GM12878 (cell line): ENCODE results near the gene WFS1. TPM values are rescaled to one million over a fixed set of nuclear protein-coding genes. Genes with fewer than 3 reads are reported as not detected.

ENCODE experiments used
- ATAC-seq: fragments of 200-7000 bp; cut with Tn5 transposase; 3 replicates; pipeline ENCODE4 v1.9.1; 2020; ENCODE audit warnings: mild to moderate bottlenecking, moderate library complexity
- BruUV-seq: library from RNA; stranded (reverse); fragments of 400-500 nt; replicated peaks from 2 replicates; lab custom pipeline; 2021; lab: Mats Ljungman, UMichigan
- CTCF ChIA-PET: fragments of 300-600 bp; sonication (Branson Sonifier 250); formaldehyde crosslinking; extraction: SDS; loops from one replicate; lab custom pipeline; 2021; ENCODE audit warnings: inconsistent platforms; lab: Yijun Ruan, JAX
- POLR2A ChIA-PET: fragments of 350-600 bp; formaldehyde crosslinking; extraction: SDS; loops from one replicate; lab custom pipeline; 2021; ENCODE audit warnings: inconsistent platforms; lab: Charles Lee
- RAD21 ChIA-PET: fragments of 300-600 bp; sonication (Branson Sonifier 250); formaldehyde crosslinking; loops from one replicate; lab custom pipeline; 2023; ENCODE audit warnings: antibody characterized with exemption; ENCODE audit not compliant: unreplicated experiment; lab: Charles Lee
- SMC1A ChIA-PET: fragments of 300-600 bp; sonication (Branson Sonifier 250); formaldehyde crosslinking; loops from one replicate; lab custom pipeline; 2023; ENCODE audit not compliant: unreplicated experiment, uncharacterized antibody; lab: Charles Lee
- DNase-seq: peaks from one replicate; pipeline ENCODE4 v3.0.0-alpha.2; 2011; ENCODE audit warnings: low read depth, low spot score
- FAIRE-seq: peaks from 3 replicates; lab custom pipeline; 2011; peaks lifted over from hg19 to GRCh38; lab: Jason Lieb, UNC
- H2AFZ ChIP-seq: 2 replicates; pipeline ENCODE4 v1.6.0; 2011; ENCODE audit warnings: low read depth, low read length, control low read depth; ENCODE audit not compliant: control insufficient read depth
- H3K27ac ChIP-seq: 2 replicates; pipeline ENCODE4 v1.5.1; 2011; ENCODE audit warnings: control low read depth; ENCODE audit not compliant: control insufficient read depth, insufficient read depth
- H3K27me3 ChIP-seq, 2 experiments: replicated peaks in 1 of 2; 2 replicates each; pipeline versions ENCODE4 v1.6.0 to v1.6.1; 2011; ENCODE audit warnings: low read length in 1 of 2; ENCODE audit not compliant: control insufficient read depth in 2 of 2, insufficient read depth in 2 of 2
- H3K36me3 ChIP-seq, 2 experiments: 2 replicates each; pipeline ENCODE4 v1.5.1; 2011; ENCODE audit warnings: low read length in 1 of 2; ENCODE audit not compliant: control insufficient read depth in 2 of 2, insufficient read depth in 2 of 2
- H3K4me1 ChIP-seq: 2 replicates; pipeline ENCODE4 v1.6.1; 2011; ENCODE audit warnings: mild to moderate bottlenecking, low read length, moderate library complexity, mixed read lengths; ENCODE audit not compliant: control insufficient read depth, insufficient read depth
- H3K4me2 ChIP-seq: 2 replicates; pipeline ENCODE4 v1.6.0; 2011; ENCODE audit warnings: control low read depth; ENCODE audit not compliant: control insufficient read depth, insufficient read depth
- H3K4me3 ChIP-seq: fragments of 200-600 bp; sonication (generic); 2 replicates; pipeline ENCODE4 v1.5.1; 2016
- H3K79me2 ChIP-seq: 2 replicates; pipeline ENCODE4 v1.6.0; 2011; ENCODE audit warnings: low read length; ENCODE audit not compliant: control insufficient read depth, insufficient read depth
- H3K9ac ChIP-seq: 2 replicates; pipeline ENCODE4 v1.8.0; 2011; ENCODE audit warnings: low read length, control low read depth, mixed read lengths; ENCODE audit not compliant: control insufficient read depth, insufficient read depth
- H3K9me3 ChIP-seq: replicated peaks from 3 replicates; pipeline ENCODE4 v1.5.1; 2011; ENCODE audit warnings: mild to moderate bottlenecking, low read length; ENCODE audit not compliant: control insufficient read depth, insufficient read depth
- H4K20me1 ChIP-seq: 2 replicates; pipeline ENCODE4 v1.6.0; 2011; ENCODE audit not compliant: control insufficient read depth, insufficient read depth
- BCL11A ChIP-seq: IDR thresholded peaks from 2 replicates; pipeline ENCODE4 v1.6.1; 2011; ENCODE audit warnings: low read depth, low read length
- WGBS: methylation state at CpG from one replicate; pipeline ENCODE4 v1.1.6; 2016; ENCODE audit warnings: low lambda C conversion rate; ENCODE audit not compliant: insufficient replicate concordance, insufficient coverage; ENCODE audit errors: missing lambda C conversion rate; 5-methylcytosine and 5-hydroxymethylcytosine counted together
- in situ Hi-C: fragments of 300-500 bp; cut with MboI; formaldehyde crosslinking; loops from 9 replicates; pipeline ENCODE4 v1.14.3; 2018; ENCODE audit warnings: mixed read lengths
- intact Hi-C: fragments of 100-400 bp; cut with micrococcal nuclease; formaldehyde crosslinking; loops from one replicate; pipeline ENCODE4 v1.14.2; 2022; ENCODE audit not compliant: unreplicated experiment
- polyA plus RNA-seq, 11 experiments: library from polyadenylated mRNA; depleted of rRNA in 4 of 11; unstranded in 6 of 11; stranded (reverse) in 5 of 11; fragments of >200 nt; fragmentation: Nextera tagmentation in 4 of 11; fragmentation: Illumina TruSeq in 1 of 11; extraction: Ambion mirVana in 4 of 11; extraction: Trizol in 1 of 11; gene quantifications; 1 replicate in 1 of 11; 2 replicates in 10 of 11; pipeline versions ENCODE4 v1.2.1 to v1.2.3, GENCODE V29; 2011 to 2016; ENCODE audit warnings: inconsistent platforms in 2 of 11, missing spikeins in 2 of 11, low read depth in 1 of 11
- total RNA-seq, 4 experiments: library from RNA; depleted of rRNA in 3 of 4; stranded (reverse); fragments of >200 nt in 3 of 4; fragmentation: Illumina TruSeq in 1 of 4; extraction: Trizol in 1 of 4; gene quantifications; 2 replicates each; pipeline versions ENCODE4 v1.2.1 to v1.2.3, GENCODE V29; 2013 to 2021
- TF ChIP-seq, protein P1 (sequence below): IDR thresholded peaks from 2 replicates; pipeline ENCODE4 v1.6.1; 2012; ENCODE audit warnings: mild to moderate bottlenecking, low read depth, low read length
- TF ChIP-seq, protein P2 (sequence below): IDR thresholded peaks from 2 replicates; pipeline ENCODE4 v1.6.1; 2011; ENCODE audit warnings: borderline replicate concordance, low read depth, mild to moderate bottlenecking, moderate library complexity, low read length; ENCODE audit not compliant: insufficient read depth, poor library complexity, severe bottlenecking

Gene WFS1
- total and polyA plus RNA-seq, 10 of the 15 experiments (the other 5 are each of a cell fraction or from before 2014, with no cell fraction given) = 0.31 to 4.7 (median 2.0) TPM

DNA sequence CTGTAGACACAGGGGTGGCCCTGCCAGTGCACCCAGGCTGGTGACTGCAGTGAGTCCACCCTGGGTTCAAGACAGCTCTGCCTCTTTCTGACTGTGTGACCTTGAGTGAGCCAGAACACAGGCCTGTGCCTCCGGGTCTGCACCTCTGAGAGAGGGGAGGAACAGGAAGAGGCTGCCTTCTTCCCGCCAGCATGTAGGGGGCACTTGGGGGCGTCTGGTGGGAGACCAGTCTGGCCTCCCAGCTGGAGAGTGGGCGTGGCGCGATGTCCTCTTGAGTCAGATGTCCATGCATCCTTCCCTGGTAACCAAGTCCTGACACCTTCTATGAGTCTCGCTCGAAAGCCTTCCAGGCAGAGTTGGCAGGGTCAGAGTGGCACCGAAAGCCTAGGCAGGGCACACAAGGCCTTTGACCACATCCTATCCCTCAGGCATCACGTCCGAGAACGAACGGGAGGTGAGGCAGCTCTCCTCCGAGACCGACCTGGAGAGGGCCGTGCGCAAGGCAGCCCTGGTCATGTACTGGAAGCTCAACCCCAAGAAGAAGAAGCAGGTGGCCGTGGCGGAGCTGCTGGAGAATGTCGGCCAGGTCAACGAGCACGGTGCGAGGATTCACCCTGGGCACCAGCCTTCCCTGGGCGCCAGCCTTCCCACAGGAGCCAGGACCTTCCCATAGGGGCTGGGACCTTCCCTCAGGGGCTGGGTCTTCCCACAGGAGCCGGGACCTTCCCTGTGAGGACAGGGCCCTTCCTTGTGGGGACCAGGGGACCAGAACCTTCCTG lies 21.3 kb downstream of the WFS1 start (continued):
- TF ChIP-seq, protein P1, sequence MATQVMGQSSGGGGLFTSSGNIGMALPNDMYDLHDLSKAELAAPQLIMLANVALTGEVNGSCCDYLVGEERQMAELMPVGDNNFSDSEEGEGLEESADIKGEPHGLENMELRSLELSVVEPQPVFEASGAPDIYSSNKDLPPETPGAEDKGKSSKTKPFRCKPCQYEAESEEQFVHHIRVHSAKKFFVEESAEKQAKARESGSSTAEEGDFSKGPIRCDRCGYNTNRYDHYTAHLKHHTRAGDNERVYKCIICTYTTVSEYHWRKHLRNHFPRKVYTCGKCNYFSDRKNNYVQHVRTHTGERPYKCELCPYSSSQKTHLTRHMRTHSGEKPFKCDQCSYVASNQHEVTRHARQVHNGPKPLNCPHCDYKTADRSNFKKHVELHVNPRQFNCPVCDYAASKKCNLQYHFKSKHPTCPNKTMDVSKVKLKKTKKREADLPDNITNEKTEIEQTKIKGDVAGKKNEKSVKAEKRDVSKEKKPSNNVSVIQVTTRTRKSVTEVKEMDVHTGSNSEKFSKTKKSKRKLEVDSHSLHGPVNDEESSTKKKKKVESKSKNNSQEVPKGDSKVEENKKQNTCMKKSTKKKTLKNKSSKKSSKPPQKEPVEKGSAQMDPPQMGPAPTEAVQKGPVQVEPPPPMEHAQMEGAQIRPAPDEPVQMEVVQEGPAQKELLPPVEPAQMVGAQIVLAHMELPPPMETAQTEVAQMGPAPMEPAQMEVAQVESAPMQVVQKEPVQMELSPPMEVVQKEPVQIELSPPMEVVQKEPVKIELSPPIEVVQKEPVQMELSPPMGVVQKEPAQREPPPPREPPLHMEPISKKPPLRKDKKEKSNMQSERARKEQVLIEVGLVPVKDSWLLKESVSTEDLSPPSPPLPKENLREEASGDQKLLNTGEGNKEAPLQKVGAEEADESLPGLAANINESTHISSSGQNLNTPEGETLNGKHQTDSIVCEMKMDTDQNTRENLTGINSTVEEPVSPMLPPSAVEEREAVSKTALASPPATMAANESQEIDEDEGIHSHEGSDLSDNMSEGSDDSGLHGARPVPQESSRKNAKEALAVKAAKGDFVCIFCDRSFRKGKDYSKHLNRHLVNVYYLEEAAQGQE = no peak
- TF ChIP-seq, protein P2, sequence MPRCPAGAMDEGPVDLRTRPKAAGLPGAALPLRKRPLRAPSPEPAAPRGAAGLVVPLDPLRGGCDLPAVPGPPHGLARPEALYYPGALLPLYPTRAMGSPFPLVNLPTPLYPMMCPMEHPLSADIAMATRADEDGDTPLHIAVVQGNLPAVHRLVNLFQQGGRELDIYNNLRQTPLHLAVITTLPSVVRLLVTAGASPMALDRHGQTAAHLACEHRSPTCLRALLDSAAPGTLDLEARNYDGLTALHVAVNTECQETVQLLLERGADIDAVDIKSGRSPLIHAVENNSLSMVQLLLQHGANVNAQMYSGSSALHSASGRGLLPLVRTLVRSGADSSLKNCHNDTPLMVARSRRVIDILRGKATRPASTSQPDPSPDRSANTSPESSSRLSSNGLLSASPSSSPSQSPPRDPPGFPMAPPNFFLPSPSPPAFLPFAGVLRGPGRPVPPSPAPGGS = no peak

GRCh38 chr4:6291784-6292297 lies 22.2 kb downstream of the WFS1 start:
- intact Hi-C loops = no loop called here
- CTCF ChIA-PET = no interaction called here
- Histone ChIP-seq H3K9me3 (no peaks in the 10 kb centered on the region), H3K36me3 (no peaks in the 10 kb centered on the region), H3K9ac (no peak overlapping the region), H3K4me1 (no peaks in the 10 kb centered on the region), H4K20me1 (no peaks in the 10 kb centered on the region), H3K79me2 (no peaks in the 10 kb centered on the region), H3K4me3 (no peak overlapping the region), H2AFZ (no peak overlapping the region), H3K27ac (no peak overlapping the region), H3K27me3 (no peaks in the 10 kb centered on the region), H3K4me2 (no peak overlapping the region)
- in situ Hi-C loops = no loop called here
- no peak for TF ChIP-seq BCL11A
- ATAC-seq = no peak
- RAD21 ChIA-PET = no interaction called here
- FAIRE-seq = no peak
- no TSS peak for BruUV-seq
- WGBS = 50% methylated on average over 14 of the region's 21 CpGs
- POLR2A ChIA-PET = no interaction called here
- DNase-seq = no peak
- SMC1A ChIA-PET = no interaction called here
